Measurements from ENCODE around the gene CPEB4. TPM values are rescaled to one million over a fixed set of nuclear protein-coding genes. Genes with fewer than 3 reads are reported as not detected.
A peak's percentile ranks its signal among the peaks of the same experiment; 100 is the strongest.

The CPEB4 gene
- total RNA-seq, 2 experiments from 2014 or later: 18.3 to 19.2 TPM

- intact Hi-C loops (cut with DNase I, micrococcal nuclease): no loop called here
- H3K27ac Mint-ChIP-seq: no peak overlapping the region
These were observed 19.9 kb upstream of the CPEB4 start for GRCh38 chr5:173868096-173868880.

DNA sequence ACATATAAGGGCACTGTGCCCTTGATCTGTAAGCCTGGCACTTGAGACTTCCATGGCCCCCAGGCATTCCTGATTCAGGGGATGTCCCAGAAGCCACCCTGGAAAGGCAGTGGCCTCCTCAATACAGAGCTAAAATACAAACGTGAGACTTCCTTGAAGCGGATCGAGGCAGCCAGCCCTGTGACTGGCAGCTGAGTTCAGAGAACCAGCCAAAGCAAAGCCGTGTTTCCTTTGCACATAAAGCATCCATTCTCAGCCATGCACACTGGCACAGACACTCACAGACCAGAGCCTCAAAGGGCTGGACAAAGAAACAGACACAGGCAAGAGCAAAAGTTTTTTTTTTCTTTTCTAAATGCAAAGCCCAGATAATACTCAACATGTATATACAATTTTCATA is 18.8 kb upstream of the CPEB4 start:
- Histone ChIP-seq H3K9me3 (ENCODE audit: control insufficient read depth in 1 of 2, insufficient read depth in 1 of 2, low read length in 2 of 2) (peaks cover 0 to 5% of the 10 kb centered on the region in 2 experiments), H3K4me3 (ENCODE audit: low read length) (no peak overlapping the region), H3K27me3 (ENCODE audit: control insufficient read depth in 1 of 2, insufficient read depth in 2 of 2, low read length in 2 of 2) (no peaks in the 10 kb centered on the region), H3K36me3 (ENCODE audit: insufficient read depth, low read length) (no peaks in the 10 kb centered on the region), H3K4me1 (ENCODE audit: insufficient read depth, low read length) (peaks cover 2% of the 10 kb centered on the region), H3K27ac (ENCODE audit: low read depth in 1 of 2, low read length in 2 of 2) (no peak overlapping the region)
- CTCF ChIA-PET: no interaction called here
- ATAC-seq (ENCODE audit: poor library complexity) (no peak), DNase-seq (no peak)
- Mint-ChIP-seq H3K36me3 (ENCODE audit: low read depth) (no peaks in the 10 kb centered on the region), H3K4me3 (no peak overlapping the region), H3K9me3 (no peaks in the 10 kb centered on the region), H3K4me1 (ENCODE audit: low read depth) (no peaks in the 10 kb centered on the region), H3K27me3 (no peaks in the 10 kb centered on the region), H3K27ac (no peak overlapping the region)
- POLR2A ChIA-PET: no interaction called here
- intact Hi-C loops (cut with DNase I, micrococcal nuclease): no loop called here
- TF ChIP-seq, protein P1, sequence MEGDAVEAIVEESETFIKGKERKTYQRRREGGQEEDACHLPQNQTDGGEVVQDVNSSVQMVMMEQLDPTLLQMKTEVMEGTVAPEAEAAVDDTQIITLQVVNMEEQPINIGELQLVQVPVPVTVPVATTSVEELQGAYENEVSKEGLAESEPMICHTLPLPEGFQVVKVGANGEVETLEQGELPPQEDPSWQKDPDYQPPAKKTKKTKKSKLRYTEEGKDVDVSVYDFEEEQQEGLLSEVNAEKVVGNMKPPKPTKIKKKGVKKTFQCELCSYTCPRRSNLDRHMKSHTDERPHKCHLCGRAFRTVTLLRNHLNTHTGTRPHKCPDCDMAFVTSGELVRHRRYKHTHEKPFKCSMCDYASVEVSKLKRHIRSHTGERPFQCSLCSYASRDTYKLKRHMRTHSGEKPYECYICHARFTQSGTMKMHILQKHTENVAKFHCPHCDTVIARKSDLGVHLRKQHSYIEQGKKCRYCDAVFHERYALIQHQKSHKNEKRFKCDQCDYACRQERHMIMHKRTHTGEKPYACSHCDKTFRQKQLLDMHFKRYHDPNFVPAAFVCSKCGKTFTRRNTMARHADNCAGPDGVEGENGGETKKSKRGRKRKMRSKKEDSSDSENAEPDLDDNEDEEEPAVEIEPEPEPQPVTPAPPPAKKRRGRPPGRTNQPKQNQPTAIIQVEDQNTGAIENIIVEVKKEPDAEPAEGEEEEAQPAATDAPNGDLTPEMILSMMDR (IDR thresholded peaks at IDR 0.05): no peak

More at GRCh38 chr5:173868096-173868880, 19.9 kb upstream of the CPEB4 start:
- Mint-ChIP-seq H3K4me1 (ENCODE audit: low read depth) (no peaks in the 10 kb centered on the region), H3K36me3 (ENCODE audit: low read depth) (no peaks in the 10 kb centered on the region), H3K27me3 (no peaks in the 10 kb centered on the region), H3K9me3 (no peaks in the 10 kb centered on the region), H3K4me3 (no peak overlapping the region)
- no peak overlapping the region for H3K27ac ChIP-seq (ENCODE audit: low read depth in 1 of 2, low read length in 2 of 2)
- ATAC-seq (ENCODE audit: poor library complexity): no peak
- H3K9me3 ChIP-seq (ENCODE audit: control insufficient read depth in 1 of 2, insufficient read depth in 1 of 2, low read length in 2 of 2): peaks cover 0 to 5% of the 10 kb centered on the region in 2 experiments
- no peak overlapping the region for H3K4me3 ChIP-seq (ENCODE audit: low read length)
- H3K27me3 ChIP-seq (ENCODE audit: control insufficient read depth in 1 of 2, insufficient read depth in 2 of 2, low read length in 2 of 2): no peaks in the 10 kb centered on the region
- TF ChIP-seq, protein P1 (IDR thresholded peaks at IDR 0.05): no peak
- DNase-seq: peak in 2 of 14 experiments; percentile 25 to 33
- ChIA-PET POLR2A (no interaction called here), CTCF (no interaction called here)
- peaks cover 2% of the 10 kb centered on the region for H3K4me1 ChIP-seq (ENCODE audit: insufficient read depth, low read length)
- H3K36me3 ChIP-seq (ENCODE audit: insufficient read depth, low read length): no peaks in the 10 kb centered on the region

GRCh38 chr5:173872957-173873305 is 15.2 kb upstream of the CPEB4 start:
- Mint-ChIP-seq H3K4me1 (ENCODE audit: low read depth) (no peaks in the 10 kb centered on the region), H3K4me3 (no peak overlapping the region), H3K36me3 (ENCODE audit: low read depth) (no peaks in the 10 kb centered on the region), H3K27me3 (no peaks in the 10 kb centered on the region), H3K9me3 (no peaks in the 10 kb centered on the region), H3K27ac (no peak overlapping the region)
- no peaks in the 10 kb centered on the region for H3K36me3 ChIP-seq (ENCODE audit: insufficient read depth, low read length)
- no peaks in the 10 kb centered on the region for H3K4me1 ChIP-seq (ENCODE audit: insufficient read depth, low read length)
- no peak overlapping the region for H3K4me3 ChIP-seq (ENCODE audit: low read length)
- ChIA-PET CTCF (no interaction called here), POLR2A (interaction anchor here (0.6 kb wide), 1 partner anchor 815 kb away, joined by 3 read pairs; no protein-coding TSS in a partner anchor)
- TF ChIP-seq, protein P1 (IDR thresholded peaks at IDR 0.05): no peak
- ATAC-seq (ENCODE audit: poor library complexity): no peak
- no peaks in the 10 kb centered on the region for H3K9me3 ChIP-seq (ENCODE audit: control insufficient read depth in 1 of 2, insufficient read depth in 1 of 2, low read length in 2 of 2)
- DNase-seq: no peak
- intact Hi-C loops (cut with DNase I, micrococcal nuclease): no loop called here
- H3K27ac ChIP-seq (ENCODE audit: low read depth in 1 of 2, low read length in 2 of 2): no peak overlapping the region
- H3K27me3 ChIP-seq (ENCODE audit: control insufficient read depth in 1 of 2, insufficient read depth in 2 of 2, low read length in 2 of 2): no peaks in the 10 kb centered on the region
